AG09319 (cell line): ENCODE measurements around the gene CPVL.

Source experiments
- DNase-seq: peaks from one replicate; pipeline ENCODE4 v3.0.0-alpha.2; 2010; ENCODE audit warnings: low read depth; ENCODE audit errors: extremely low read depth
- TF ChIP-seq, protein P1 (sequence below): IDR thresholded peaks from 2 replicates; pipeline ENCODE4 v1.5.1; 2011; ENCODE audit warnings: low read depth, mild to moderate bottlenecking, inconsistent platforms, low read length, moderate library complexity

The CPVL gene

DNA sequence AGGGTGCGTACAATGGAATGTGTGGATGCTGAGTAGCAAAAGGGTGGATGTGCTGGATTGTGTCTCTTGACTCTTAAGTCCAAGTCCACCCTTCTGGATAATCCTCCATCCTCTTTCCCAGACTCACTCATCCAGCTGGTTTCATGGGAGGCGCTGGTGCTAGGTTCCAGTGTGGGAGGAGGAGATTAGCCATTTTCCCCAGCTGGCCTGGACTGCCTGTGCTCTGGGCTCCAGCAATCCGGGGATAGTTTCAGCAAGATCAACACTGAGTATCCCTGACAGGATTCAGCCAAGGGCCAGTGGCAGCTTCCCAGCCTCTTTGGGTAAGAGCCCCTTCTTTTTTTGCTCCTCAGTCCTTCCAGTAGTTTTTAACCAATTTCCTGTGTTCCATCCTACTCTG lies 166.6 kb downstream of the CPVL start:
- TF ChIP-seq, protein P1, sequence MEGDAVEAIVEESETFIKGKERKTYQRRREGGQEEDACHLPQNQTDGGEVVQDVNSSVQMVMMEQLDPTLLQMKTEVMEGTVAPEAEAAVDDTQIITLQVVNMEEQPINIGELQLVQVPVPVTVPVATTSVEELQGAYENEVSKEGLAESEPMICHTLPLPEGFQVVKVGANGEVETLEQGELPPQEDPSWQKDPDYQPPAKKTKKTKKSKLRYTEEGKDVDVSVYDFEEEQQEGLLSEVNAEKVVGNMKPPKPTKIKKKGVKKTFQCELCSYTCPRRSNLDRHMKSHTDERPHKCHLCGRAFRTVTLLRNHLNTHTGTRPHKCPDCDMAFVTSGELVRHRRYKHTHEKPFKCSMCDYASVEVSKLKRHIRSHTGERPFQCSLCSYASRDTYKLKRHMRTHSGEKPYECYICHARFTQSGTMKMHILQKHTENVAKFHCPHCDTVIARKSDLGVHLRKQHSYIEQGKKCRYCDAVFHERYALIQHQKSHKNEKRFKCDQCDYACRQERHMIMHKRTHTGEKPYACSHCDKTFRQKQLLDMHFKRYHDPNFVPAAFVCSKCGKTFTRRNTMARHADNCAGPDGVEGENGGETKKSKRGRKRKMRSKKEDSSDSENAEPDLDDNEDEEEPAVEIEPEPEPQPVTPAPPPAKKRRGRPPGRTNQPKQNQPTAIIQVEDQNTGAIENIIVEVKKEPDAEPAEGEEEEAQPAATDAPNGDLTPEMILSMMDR, result no peak
- DNase-seq, result no peak

DNA sequence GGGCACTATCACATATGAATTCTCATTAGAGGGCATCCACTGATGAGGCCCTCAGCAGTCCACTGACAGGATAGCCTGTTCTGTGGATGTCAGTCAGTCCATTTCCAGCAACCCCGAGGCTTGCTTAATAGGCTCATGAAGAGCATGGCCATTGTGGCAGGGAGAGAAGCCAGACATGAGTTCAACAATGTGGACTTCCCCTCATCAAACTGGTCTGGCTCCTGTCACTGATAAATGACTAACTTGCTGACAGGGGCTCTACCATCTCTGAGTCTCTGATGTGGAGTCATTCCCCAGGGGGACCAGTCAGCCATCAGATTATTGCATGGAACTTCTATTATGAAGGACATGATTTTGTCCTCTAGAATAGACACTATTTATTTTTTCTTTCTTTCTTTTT lies 168.5 kb downstream of the CPVL start:
- TF ChIP-seq, protein P1, result no peak
- no peak for DNase-seq

DNA sequence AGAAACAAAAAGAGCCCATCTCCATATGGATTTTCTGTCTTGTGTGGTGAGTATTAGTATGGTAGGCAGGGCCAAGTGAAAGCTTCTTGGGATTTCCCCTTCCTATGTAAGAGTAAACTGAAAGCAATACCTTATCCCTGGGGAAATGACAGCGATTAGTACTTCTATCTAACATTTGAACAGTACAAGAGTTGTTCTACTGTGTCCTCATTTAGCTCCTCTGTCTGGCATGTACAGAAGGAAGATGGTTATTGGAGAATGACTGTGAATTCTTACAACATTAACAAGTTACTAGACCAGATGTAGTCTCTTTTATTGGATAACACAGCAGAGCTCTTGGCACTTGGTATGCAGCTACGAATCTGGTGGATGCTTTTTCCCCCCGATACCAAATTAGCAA lies 170.3 kb downstream of the CPVL start:
- TF ChIP-seq, protein P1, result no peak
- no peak for DNase-seq

DNA sequence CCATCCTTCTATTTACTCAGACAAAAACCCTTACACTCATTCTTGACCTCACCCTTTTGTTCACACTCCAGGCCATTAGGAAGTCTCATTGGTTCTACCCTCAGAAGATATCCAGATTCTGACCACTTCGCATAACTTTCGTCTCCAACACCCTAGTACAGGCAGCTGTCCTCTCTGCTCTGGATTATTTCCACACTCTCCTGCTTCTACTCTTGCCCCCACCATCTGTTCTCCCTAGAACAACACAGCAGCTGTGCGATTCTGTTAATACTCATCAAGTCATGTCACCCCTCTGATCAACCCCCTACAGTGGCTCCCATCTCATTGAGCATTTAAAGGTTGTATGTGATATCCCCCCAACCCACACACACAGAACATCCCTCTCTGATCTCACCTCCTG lies 172.7 kb downstream of the CPVL start:
- TF ChIP-seq, protein P1, result no peak
- DNase-seq, result no peak

DNA sequence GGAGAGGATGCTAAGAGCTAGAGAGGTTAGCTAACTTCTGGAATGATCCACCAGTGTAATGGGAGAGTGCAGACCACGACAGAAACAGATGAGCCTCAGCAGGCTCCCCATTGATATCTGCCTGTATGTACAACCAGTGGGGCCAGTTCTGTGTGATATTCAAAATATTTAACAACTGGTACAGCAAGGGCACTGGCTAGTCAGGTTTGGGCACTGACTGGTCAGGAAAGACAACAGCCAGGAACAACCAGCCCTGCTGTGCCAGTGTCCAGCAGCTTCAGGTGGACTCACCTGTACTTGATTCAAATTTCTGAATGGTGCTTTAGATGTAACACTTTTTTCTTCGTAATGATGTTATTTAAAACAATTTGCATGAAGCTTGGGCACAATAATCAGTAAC lies 182.3 kb downstream of the CPVL start:
- no peak for DNase-seq
- TF ChIP-seq, protein P1, result no peak

DNA sequence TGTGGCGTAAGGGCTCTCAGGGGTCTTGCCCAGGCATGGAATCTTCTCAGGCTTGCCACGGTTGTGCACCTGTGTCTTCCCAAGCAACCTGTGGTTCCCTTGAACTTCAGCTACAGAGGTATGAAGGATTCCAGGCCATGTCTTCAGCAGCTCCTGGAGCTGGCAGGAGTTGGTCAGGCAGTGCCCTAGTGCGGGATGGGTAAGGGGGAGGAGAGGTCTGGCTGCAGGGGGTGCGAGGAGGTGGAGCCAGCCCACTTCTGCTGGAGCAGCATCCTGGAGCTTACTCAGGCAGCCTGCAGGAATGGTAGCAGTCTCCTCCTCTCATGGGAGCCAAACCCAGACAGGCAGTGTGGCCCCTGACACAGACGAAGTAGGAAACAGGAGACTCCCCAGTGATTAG lies 184.4 kb downstream of the CPVL start:
- no peak for DNase-seq
- TF ChIP-seq, protein P1, result no peak

DNA sequence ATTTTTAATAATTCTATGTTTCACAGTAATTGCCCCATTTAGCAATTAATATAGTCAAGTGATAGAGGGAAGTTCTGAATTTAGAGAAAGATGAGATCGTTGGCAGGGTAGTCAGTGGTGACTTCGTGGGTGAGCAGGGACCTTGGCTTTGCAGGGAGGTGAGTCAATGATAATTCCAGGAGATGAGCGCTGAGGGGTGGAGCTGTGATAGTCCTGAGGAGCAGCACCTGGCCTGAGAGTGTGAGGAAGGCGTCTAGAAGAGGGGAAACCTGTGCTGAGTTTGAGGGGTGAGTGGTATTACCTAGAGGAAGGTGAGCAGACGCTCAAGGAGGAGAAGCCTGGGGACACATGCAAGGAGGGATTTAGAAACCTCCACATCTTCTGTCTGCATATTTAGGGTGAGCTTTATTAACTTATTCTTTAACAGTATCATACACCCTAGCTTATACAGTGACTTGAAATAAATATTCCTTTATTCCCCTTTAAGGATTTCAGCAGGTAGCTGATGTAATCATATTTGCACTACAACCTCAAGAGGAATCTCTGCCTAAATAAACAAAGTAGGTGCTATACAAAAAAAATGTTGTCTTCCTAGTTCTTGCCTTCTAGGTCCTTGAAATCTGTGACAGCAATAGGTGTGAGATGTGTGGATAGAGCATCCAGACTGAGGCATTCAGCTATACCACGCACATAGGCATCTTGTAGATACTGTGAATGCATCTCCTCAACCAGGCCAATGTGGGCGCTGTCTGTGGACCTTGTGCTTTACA lies 186.1 kb downstream of the CPVL start:
- DNase-seq, result no peak
- TF ChIP-seq, protein P1, result no peak
